RWPE1 (cell line): ENCODE data around the gene THAP10.

Experiments
- CTCF ChIA-PET: fragments of 350-600 bp; sonication (Branson Sonifier 250); formaldehyde crosslinking; extraction: SDS; loops from one replicate; lab custom pipeline; 2021; lab: Yijun Ruan, JAX
- POLR2A ChIA-PET: fragments of 400-600 bp; formaldehyde crosslinking; extraction: SDS; loops from one replicate; lab custom pipeline; 2020; ENCODE audit warnings: antibody characterized with exemption; ENCODE audit not compliant: low non-redundant PET; lab: Yijun Ruan, JAX
- DNase-seq: peaks from one replicate; pipeline ENCODE4 v3.0.0; 2012; ENCODE audit warnings: low spot score
- H3K27ac ChIP-seq: fragments of 450-650 bp; 2 replicates; pipeline ENCODE4 v1.5.1; 2017
- TF ChIP-seq, protein P1 (sequence below): fragments of 450-650 bp; conservative IDR thresholded peaks from 2 replicates; pipeline ENCODE4 v1.5.1; 2017; ENCODE audit warnings: low read depth, mild to moderate bottlenecking

The THAP10 gene

DNA sequence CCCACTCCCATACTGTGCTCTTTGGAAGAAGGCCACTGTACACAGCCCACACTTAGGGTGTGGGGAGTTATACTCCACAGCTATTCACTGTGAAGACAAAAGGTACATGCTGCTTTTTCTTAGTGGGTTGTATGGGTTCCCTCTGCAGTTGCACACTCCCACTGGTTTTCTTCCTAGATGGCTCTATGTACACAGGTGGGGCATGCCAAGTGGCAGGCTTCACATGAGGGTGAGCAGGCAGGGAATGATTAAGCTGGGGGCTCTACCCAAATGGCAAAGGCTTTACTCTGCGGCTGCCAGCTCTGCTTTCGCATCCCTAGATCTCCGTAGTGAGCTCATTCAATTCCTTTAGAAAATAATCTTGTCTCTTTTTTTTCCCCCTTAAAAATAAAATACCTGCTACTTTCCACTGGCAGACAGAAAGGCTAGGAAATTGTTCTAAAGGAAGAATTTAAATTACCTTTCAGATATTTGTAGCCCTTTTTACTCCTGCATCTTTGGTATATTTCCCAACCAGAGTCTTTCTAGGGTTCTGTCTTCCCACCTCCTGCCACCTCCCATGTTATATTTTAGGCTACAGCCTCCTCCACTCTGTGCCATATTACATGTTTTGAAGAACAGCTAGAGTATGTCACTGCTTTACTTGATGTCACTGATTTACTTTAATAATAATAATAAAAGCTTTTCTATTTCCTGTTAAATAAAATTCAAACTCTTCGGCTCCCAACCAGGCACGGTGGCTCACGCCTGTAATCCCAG lies 46.5 kb downstream of the THAP10 start:
- DNase-seq: no peak
- no peak overlapping the region for H3K27ac ChIP-seq
- TF ChIP-seq, protein P1, sequence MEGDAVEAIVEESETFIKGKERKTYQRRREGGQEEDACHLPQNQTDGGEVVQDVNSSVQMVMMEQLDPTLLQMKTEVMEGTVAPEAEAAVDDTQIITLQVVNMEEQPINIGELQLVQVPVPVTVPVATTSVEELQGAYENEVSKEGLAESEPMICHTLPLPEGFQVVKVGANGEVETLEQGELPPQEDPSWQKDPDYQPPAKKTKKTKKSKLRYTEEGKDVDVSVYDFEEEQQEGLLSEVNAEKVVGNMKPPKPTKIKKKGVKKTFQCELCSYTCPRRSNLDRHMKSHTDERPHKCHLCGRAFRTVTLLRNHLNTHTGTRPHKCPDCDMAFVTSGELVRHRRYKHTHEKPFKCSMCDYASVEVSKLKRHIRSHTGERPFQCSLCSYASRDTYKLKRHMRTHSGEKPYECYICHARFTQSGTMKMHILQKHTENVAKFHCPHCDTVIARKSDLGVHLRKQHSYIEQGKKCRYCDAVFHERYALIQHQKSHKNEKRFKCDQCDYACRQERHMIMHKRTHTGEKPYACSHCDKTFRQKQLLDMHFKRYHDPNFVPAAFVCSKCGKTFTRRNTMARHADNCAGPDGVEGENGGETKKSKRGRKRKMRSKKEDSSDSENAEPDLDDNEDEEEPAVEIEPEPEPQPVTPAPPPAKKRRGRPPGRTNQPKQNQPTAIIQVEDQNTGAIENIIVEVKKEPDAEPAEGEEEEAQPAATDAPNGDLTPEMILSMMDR: no peak
- ChIA-PET CTCF (interaction anchor here (0.6 kb wide), 1 partner anchor 34 kb away, joined by 6 read pairs; no protein-coding TSS in a partner anchor), POLR2A (no interaction called here)

DNA sequence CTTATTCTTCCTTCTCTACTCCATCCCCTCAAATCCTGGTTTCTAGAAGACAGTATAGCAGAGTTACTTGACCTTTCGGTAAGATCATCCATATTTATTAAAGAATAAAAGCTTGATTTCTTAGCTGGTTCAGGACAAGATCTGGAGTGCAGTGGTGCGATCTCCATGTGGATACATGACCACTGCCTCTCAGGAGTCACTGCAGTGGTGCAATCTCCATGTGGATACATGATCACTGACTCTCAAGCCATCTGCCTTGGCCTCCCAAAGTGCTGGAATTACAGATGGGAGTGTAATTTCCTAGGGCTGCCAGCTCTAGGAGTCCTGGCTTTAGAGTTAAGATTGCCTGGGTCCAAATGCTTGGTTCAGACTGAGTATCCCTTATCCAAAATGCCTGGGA lies 54.8 kb downstream of the THAP10 start:
- TF ChIP-seq, protein P1: no peak
- H3K27ac ChIP-seq: no peak overlapping the region
- POLR2A ChIA-PET: no interaction called here
- DNase-seq: no peak
- CTCF ChIA-PET: no interaction called here

DNA sequence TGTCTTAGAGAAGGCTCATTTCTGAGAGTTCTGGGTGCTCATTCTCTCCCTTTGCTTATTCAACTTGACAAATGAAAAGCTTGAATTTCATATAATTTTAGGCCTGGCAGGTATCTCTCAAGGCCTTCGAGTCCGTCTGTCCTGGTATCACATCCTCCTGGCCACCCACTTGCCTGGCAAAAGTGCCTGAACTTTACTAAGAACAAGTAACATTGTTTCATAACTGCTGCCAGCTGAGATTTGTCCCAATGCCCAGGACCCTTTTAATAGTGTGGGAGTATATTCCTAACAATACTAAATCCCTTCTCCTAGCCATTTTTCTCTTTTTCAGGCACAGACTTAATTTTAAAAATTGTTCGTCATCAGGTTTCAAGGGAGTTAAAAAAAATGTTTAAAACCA lies 56.4 kb downstream of the THAP10 start:
- ChIA-PET POLR2A (interaction anchor here (0.7 kb wide), 1 partner anchor 14 kb away, joined by 3 read pairs; no protein-coding TSS in a partner anchor), CTCF (interaction anchor here (0.6 to 0.7 kb wide), 3 partner anchors 17 to 115 kb away, joined by 3 to 7 read pairs (median 4); no protein-coding TSS in a partner anchor)
- TF ChIP-seq, protein P1: no peak
- no peak for DNase-seq
- H3K27ac ChIP-seq: no peak overlapping the region

DNA sequence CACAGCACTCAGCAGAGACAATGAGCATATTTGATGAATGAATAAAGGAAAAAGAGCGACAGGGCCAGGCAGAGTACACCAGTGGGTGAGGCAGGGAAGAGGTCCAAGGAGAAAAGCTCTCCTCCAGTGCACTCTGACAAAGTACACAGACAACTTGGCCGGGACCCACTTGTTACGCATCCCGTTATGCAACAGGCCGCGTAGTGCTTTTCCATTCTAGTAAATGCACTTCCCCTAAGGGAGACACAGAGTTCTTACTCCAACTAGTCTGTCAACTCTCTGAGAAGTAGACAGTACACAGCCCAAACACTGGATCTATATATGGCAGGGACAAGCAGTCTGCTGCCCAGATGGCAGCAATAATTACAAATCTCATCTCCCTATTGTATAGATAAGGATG lies 56.8 kb downstream of the THAP10 start:
- no peak for DNase-seq
- POLR2A ChIA-PET: interaction anchor here (0.7 kb wide), 1 partner anchor 14 kb away, joined by 3 read pairs; no protein-coding TSS in a partner anchor
- TF ChIP-seq, protein P1: no peak
- H3K27ac ChIP-seq: no peak overlapping the region
- CTCF ChIA-PET: interaction anchor here (0.6 kb wide), 1 partner anchor 110 kb away, joined by 7 read pairs; no protein-coding TSS in a partner anchor

DNA sequence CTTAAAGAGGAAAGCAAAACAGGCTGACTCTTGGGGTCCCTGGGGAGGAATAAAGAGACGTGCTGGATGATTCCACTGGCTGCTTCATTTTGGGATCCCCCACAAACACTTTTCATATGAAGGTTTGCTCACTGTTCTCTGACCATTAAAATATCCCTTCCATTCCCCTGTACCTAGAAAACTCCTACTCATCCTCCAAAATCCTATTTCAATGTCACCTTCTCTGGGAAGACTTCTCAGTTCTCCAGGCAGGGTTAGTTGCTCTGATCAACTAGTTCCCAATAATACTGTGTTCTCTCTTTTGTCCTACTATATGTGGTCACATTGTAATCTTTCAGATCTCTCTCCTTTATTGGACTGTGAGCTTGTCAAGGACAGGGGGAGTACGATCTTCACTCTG lies 57.2 kb downstream of the THAP10 start:
- H3K27ac ChIP-seq: no peak overlapping the region
- no peak for DNase-seq
- POLR2A ChIA-PET: interaction anchor here (0.7 kb wide), 1 partner anchor 15 kb away, joined by 3 read pairs; no protein-coding TSS in a partner anchor
- TF ChIP-seq, protein P1: no peak
- CTCF ChIA-PET: no interaction called here

DNA sequence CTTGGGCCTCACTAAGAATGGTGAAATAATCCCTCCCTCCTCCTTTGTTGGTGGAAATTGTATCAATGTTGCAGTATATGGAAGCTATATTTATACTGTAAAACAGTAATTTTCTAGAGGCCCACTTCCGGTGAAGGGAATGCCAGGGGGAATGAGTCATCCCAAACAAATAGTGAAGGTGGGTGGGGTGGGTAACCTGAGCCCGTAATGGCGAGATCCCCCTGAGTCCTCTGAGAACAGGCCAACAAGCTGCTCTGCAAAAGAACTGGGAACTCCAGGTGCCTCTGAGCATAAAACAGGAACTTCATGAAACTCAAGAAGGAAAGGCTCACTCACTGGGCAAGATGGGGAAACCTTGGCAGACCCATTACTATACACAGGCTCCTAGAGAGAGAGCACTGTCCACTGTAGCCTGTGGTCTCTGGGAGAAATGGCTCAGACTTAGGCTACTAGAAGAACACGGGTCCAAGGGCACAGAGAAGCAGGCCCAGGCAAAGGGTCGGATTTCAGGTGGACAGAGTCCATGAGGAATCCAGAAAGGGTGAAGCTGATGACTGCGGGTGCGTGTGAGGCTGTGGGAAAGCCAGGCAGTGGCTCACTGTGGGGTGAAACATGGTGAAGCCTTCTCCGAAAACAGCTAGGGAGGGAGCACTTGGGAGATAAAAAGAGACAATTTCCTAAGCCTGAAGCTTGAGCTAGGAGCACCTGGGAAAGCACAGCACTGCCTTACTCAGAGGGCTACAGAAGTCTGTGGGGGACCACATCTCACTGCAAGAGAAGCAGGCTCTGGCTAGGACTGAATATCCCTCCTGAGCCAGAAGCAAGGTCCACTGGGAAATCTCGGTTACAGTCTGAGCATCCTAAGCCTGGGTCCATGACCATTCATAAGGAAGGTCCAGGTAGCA lies 58.1 kb downstream of the THAP10 start:
- peak; percentile 93 for DNase-seq
- CTCF ChIA-PET: interaction anchor here (0.6 to 0.7 kb wide), 2 partner anchors 9 to 1479 kb away, joined by 3 read pairs; no protein-coding TSS in a partner anchor
- POLR2A ChIA-PET: no interaction called here
- H3K27ac ChIP-seq: peak overlapping the region; percentile 92
- TF ChIP-seq, protein P1: no peak
